Measurements from ENCODE around the gene LARGE1. TPM values are rescaled to one million over a fixed set of nuclear protein-coding genes. Genes with fewer than 3 reads are reported as not detected.

LARGE1 gene
- total RNA-seq, 4 donors from 2014 or later = 11.8 to 33.2 (median 22.6) TPM

DNA sequence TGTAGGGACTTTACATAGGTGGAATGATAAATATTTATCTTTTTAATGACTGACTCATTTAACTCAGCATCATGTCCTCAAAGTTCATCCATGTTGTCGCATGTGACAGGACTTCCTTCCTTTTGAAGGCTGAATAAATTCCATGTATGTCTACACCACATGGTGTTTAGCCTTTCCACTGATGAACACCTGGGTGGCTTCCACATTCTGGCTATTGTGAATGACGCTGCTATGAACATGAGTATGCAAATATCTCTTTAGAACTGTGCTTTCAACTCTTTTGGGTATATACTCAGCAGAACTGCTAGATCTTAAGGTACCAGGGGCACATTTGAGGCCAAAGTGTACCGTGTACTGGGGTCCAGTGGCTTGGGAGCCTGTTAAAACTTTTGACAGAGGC, 24.1 kb downstream of the LARGE1 start:
- intact Hi-C loops (cut with DNase I; ENCODE audit: low total_unique reads) = no loop called here
- whole genome bisulfite sequencing, 2 donors = 86 to 95% methylated on average over 3 of the region's 3 CpGs

DNA sequence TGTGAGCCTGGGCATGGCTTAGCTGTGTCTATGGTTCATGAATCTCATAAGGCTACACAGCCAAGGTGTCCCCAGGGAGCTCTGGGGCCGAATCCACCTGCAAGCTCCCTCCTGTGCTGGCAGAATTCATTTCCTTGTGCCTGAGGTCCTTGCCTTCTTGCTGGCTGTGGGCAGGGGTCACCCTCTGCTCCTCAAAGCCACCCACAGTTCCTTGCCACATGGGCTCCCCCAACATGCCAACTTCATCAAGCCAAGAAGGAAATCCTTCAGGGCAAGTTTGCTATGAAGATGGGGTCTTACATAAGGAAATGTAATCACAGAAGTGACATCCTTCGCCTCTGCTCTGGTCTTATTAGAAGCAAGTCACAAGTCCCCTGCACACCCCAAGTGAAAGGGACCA, 24.8 kb downstream of the LARGE1 start:
- no peak overlapping the region for H3K4me3 ChIP-seq (ENCODE audit: low read depth, poor library complexity, severe bottlenecking)
- WGBS, 2 donors = 94% methylated on average over 1 to 2 of the region's 2 CpGs
- intact Hi-C loops (cut with DNase I; ENCODE audit: low total_unique reads) = no loop called here
- TF ChIP-seq, protein P1, sequence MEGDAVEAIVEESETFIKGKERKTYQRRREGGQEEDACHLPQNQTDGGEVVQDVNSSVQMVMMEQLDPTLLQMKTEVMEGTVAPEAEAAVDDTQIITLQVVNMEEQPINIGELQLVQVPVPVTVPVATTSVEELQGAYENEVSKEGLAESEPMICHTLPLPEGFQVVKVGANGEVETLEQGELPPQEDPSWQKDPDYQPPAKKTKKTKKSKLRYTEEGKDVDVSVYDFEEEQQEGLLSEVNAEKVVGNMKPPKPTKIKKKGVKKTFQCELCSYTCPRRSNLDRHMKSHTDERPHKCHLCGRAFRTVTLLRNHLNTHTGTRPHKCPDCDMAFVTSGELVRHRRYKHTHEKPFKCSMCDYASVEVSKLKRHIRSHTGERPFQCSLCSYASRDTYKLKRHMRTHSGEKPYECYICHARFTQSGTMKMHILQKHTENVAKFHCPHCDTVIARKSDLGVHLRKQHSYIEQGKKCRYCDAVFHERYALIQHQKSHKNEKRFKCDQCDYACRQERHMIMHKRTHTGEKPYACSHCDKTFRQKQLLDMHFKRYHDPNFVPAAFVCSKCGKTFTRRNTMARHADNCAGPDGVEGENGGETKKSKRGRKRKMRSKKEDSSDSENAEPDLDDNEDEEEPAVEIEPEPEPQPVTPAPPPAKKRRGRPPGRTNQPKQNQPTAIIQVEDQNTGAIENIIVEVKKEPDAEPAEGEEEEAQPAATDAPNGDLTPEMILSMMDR (IDR thresholded peaks at IDR 0.05) = no peak
- no peak for TF ChIP-seq POLR2A (IDR thresholded peaks at IDR 0.05)
- no peak for DNase-seq (ENCODE audit: low spot score in 2 of 2)

More for the DNA sequence above, 24.1 kb downstream of the LARGE1 start:
- H3K4me3 ChIP-seq (ENCODE audit: low read depth, poor library complexity, severe bottlenecking) = no peak overlapping the region
- TF ChIP-seq, protein P1 (IDR thresholded peaks at IDR 0.05) = no peak
- TF ChIP-seq POLR2A (IDR thresholded peaks at IDR 0.05) = no peak
- no peak for DNase-seq (ENCODE audit: low spot score in 2 of 2)

DNA sequence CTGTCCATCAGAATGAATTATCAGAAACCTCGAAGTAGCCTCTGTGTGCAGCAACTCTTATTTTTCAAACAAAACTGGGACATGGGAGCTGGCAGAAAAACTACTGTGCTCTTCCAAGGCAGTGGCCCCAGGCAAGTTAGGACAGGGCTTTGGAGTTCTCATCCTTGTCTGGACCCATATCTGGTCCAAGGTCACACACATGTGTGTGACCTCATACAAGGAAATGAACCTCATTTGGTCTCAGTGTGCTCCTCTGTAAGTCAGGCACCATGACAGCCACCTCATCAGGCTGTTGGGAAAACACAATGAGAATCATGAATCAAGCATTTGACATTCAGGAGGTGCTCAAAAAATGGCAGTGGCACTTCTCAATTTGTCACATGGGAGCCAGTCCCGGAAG, 25.8 kb downstream of the LARGE1 start:
- intact Hi-C loops (cut with DNase I; ENCODE audit: low total_unique reads) = no loop called here
- no peak overlapping the region for H3K4me3 ChIP-seq (ENCODE audit: low read depth, poor library complexity, severe bottlenecking)
- TF ChIP-seq POLR2A (IDR thresholded peaks at IDR 0.05) = no peak
- TF ChIP-seq, protein P1 (IDR thresholded peaks at IDR 0.05) = no peak
- WGBS, 2 donors = 83 to 88% methylated on average over 2 of the region's 2 CpGs
- no peak for DNase-seq (ENCODE audit: low spot score in 2 of 2)

DNA sequence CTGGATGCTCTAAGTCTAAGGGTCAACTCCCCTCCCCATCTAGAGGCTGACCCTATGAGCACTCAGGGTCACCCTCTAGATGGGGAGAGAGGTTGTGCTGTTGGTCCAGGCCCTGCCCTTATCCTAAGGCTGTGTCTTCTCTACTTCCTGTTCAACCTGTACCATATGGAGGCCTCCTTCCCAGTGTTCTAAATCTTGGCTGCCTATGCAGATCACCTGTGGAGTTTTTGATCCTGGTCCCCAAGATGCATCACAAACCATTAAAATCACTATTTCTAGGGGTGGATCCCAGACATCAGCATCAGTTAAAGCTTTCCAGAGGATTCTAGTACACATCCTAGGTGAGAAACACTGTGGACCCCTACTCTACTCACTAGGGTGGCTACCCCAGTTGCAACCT, 26.2 kb downstream of the LARGE1 start:
- no peak for DNase-seq (ENCODE audit: low spot score in 2 of 2)
- H3K4me3 ChIP-seq (ENCODE audit: low read depth, poor library complexity, severe bottlenecking) = no peak overlapping the region
- intact Hi-C loops (cut with DNase I; ENCODE audit: low total_unique reads) = no loop called here
- TF ChIP-seq, protein P1 (IDR thresholded peaks at IDR 0.05) = no peak
- TF ChIP-seq POLR2A (IDR thresholded peaks at IDR 0.05) = no peak

DNA sequence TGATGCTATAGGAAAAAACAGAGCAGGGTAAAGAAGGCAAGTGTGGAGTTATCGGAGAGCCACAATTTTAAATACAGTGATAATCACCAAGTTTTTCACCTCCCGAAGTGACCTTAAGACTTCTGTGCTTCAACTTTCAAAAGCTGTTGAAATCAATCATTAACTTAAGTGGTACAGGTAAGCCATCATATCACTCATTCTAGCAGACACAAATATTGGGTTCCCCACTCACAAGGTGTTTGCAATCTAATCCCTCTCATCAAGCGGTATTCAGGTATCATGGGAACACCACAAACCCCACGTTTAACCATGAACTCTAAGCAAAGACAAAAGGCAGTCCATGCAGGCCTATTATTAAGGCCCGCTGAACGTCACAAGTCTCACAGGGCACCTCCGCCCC, 26.8 kb downstream of the LARGE1 start:
- TF ChIP-seq, protein P1 (IDR thresholded peaks at IDR 0.05) = no peak
- no peak for TF ChIP-seq POLR2A (IDR thresholded peaks at IDR 0.05)
- no peak overlapping the region for H3K4me3 ChIP-seq (ENCODE audit: low read depth, poor library complexity, severe bottlenecking)
- intact Hi-C loops (cut with DNase I; ENCODE audit: low total_unique reads) = no loop called here
- WGBS, 2 donors = 92 to 98% methylated on average over 7 of the region's 7 CpGs
- no peak for DNase-seq (ENCODE audit: low spot score in 2 of 2)

DNA sequence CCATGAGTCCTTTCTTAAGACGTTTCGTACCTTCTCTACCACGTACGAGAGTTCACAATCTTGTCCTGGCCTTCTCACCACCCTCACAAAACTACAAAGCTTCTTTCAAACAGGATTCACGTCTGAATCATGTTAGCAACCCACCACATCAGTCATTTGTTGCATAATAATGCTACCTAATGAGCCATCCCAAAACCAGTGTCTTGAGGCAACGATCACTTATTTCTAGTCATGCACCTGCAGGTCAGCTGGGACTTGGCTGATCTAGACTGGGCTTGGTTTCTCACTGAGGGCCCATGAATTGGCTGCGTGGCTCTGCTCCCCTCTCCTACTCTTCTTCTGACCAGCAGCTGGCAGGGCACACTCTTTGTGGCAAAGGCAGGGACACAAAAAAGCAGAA, 28.3 kb downstream of the LARGE1 start:
- TF ChIP-seq, protein P1 (IDR thresholded peaks at IDR 0.05) = no peak
- TF ChIP-seq POLR2A (IDR thresholded peaks at IDR 0.05) = no peak
- no peak overlapping the region for H3K4me3 ChIP-seq (ENCODE audit: low read depth, poor library complexity, severe bottlenecking)
- no peak for DNase-seq (ENCODE audit: low spot score in 2 of 2)
- WGBS, 2 donors = 79 to 84% methylated on average over 7 of the region's 7 CpGs
- intact Hi-C loops (cut with DNase I; ENCODE audit: low total_unique reads) = no loop called here
